A549 treated with RU486 at 1 μM for 4 hours (cell line): ENCODE results near the gene ASCL1. TPM values are rescaled to one million over a fixed set of nuclear protein-coding genes. Genes with fewer than 3 reads are reported as not detected.

Experiments used
- total RNA-seq: library from RNA; stranded (reverse); fragments of 200-300 nt; extraction: Qiagen RNA extraction; gene quantifications from 5 replicates; pipeline ENCODE4 v1.2.3, GENCODE V29; 2022; ENCODE audit warnings: low read depth

Gene ASCL1
- total RNA-seq: not detected in 5 replicates

DNA sequence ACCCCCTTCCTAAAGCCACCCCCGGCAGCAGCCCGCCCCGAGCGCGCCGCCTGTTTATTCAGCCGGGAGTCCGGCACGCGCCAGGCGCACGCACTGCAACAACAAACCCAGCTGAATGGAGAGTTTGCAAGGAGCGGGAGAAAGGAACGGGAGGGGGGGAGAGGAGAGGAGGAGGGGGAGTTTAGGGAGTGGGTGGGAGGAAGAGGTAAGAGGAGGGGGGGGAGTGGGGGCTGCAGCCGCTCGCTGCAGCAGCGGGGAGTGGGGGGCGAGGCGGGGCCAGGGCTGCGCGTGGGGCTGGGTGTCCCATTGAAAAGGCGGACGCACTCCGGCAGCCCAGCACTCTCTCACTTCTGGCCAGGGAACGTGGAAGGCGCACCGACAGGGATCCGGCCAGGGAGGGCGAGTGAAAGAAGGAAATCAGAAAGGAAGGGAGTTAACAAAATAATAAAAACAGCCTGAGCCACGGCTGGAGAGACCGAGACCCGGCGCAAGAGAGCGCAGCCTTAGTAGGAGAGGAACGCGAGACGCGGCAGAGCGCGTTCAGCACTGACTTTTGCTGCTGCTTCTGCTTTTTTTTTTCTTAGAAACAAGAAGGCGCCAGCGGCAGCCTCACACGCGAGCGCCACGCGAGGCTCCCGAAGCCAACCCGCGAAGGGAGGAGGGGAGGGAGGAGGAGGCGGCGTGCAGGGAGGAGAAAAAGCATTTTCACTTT, at the start of gene ASCL1:
Gene ASCL1, plus strand, starts transcription at position 336 of the 712 bp plus-strand sequence. CDS start 571 bp downstream, outside the sequence.

DNA sequence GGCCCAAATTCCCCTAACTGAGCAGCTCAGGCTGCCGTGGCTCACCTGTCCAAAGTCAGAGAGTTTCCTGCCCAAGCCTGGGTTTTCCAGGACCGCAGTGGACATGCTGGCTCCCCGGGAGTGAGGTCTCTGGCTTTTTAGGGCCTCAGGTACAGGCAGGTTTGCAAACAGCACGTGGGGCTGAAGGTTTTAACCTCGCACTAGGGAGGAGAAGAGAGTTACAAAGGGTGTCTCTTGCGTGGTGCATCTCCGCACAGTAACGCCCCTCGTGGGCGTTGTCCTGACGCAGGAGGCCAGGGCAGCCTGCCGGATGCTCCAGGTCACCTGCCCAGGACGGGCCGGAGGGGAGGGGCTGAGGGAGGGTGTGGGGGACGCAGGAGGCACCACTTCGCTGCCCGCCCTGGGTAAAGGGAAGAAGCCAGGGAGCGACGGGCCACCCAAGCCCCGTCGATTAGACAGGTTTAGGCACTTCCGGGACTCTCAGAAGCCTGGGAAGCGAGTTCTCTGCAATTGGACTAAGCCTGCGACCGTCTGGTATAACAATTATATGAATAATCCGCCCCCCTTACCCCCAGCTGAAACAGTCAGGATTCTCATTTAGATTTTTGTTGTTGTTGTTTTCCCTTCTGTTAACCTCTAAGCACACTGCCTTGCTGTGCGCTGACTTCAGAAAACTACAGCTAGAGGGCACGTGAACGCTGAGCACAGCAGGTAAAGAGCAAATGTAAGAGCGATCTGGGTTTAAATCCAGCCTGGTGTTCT, 40.3 kb upstream of the ASCL1 start, which contains the start of gene PAH:
Gene PAH, minus strand, starts transcription at position 219 of the 762 bp plus-strand sequence. Its CDS starts 114 bp downstream, at position 105.

Other genes with a start within 250 kb of the ASCL1 start
- 0.36 TPM in 1 of 5 replicates, not detected in the others for gene PAH, start 40.4 kb upstream of the ASCL1 start, total RNA-seq